Psoas muscle (tissue), 8 donors: ENCODE results near the gene BHLHE41. TPM values are rescaled to one million over a fixed set of nuclear protein-coding genes. Genes with fewer than 3 reads are reported as not detected.

Experiments
- ATAC-seq, 4 donors: fragments of 200-7000 bp; cut with Tn5 transposase; one replicate each; pipeline ENCODE4 v1.9.1; 2020; ENCODE audit warnings: moderate library complexity in 3 of 4, mild to moderate bottlenecking in 2 of 4
- DNase-seq, 2 donors: peaks; one replicate each; pipeline ENCODE4 v3.0.0-alpha.2; 2020
- H3K27ac ChIP-seq: fragments of 200-600 bp; one replicate; pipeline ENCODE4 v1.8.0; 2022
- H3K27me3 ChIP-seq, 3 donors: fragments of 200-600 bp in 1 of 3; one replicate each; pipeline versions ENCODE4 v1.6.1 to v1.8.0; 2013 to 2022; ENCODE audit warnings: low read length in 2 of 3, mild to moderate bottlenecking in 2 of 3, moderate library complexity in 1 of 3; ENCODE audit not compliant: insufficient read depth in 3 of 3
- H3K36me3 ChIP-seq, 2 donors: fragments of 200-600 bp in 1 of 2; one replicate each; pipeline versions ENCODE4 v1.6.1 to v1.8.0; 2013 to 2022; ENCODE audit warnings: low read depth in 1 of 2, mild to moderate bottlenecking in 1 of 2, moderate library complexity in 1 of 2; ENCODE audit not compliant: insufficient read depth in 1 of 2
- H3K4me1 ChIP-seq: fragments of 200-600 bp; one replicate; pipeline ENCODE4 v1.8.0; 2022
- H3K4me3 ChIP-seq: fragments of 200-600 bp; one replicate; pipeline ENCODE4 v1.8.0; 2022; ENCODE audit warnings: mild to moderate bottlenecking
- H3K9me3 ChIP-seq: fragments of 200-600 bp; one replicate; pipeline ENCODE4 v1.8.0; 2022
- WGBS, 3 donors: extraction: QIAGEN DNeasy Blood & Tissue Kit; methylation state at CpG; one replicate each; pipeline versions ENCODE4 v1.1.6 to v1.1.7; 2013; 5-methylcytosine and 5-hydroxymethylcytosine counted together
- intact Hi-C, 2 donors: fragments of 100-400 bp; cut with DNase I; formaldehyde crosslinking; loops; one replicate each; pipeline versions ENCODE4 v1.11.0 to v1.14.2; 2022
- polyA plus RNA-seq, 3 donors: library from polyadenylated mRNA; stranded (reverse); fragments of 200-250 nt; gene quantifications; one replicate each; pipeline ENCODE4 v1.2.3, GENCODE V29; 2013
- total RNA-seq, 4 donors: library from RNA; stranded (reverse); fragmentation: NEBNext Ultra II Directional in 2 of 4; extraction: Animal tissue kit (Norgen Biotek cat#: 25700) in 2 of 4; gene quantifications; one replicate each; pipeline versions ENCODE4 v1.2.1 to v1.2.4, GENCODE V29; 2021 to 2023
- TF ChIP-seq, protein P1 (sequence below): fragments of 200-600 bp; IDR thresholded peaks from one replicate; pipeline ENCODE4 v1.8.0; 2022; ENCODE audit warnings: antibody characterized with exemption
- donor health status: healthy with polysubstance abuse.
- donor health status: DM: no; HTN: no; CAD: no; lungs with moderate emphysema.
- donor health status: Bipolar disorder and iron deficiency.
- donor health status: healthy.
- donor health status: DM: yes; HTN: yes; CAD: no.
- donor health status: DM: no; HTN: no; CAD: no.
- donor health status: DM: no; HTN: no; CAD: no.
- donor health status: DM: yes; HTN: yes; CAD: no.

BHLHE41 gene
- total and polyA plus RNA-seq, 7 donors = 7.4 to 41.5 (median 11.1) TPM

- Histone ChIP-seq H3K4me1 (peaks cover 9% of the 10 kb centered on the region), H3K36me3 (no peaks in the 10 kb centered on the region), H3K4me3 (no peak overlapping the region), H3K27ac (no peak overlapping the region), H3K27me3 (no peaks in the 10 kb centered on the region), H3K9me3 (no peaks in the 10 kb centered on the region)
- intact Hi-C loops = no loop called here
- TF ChIP-seq, protein P1, sequence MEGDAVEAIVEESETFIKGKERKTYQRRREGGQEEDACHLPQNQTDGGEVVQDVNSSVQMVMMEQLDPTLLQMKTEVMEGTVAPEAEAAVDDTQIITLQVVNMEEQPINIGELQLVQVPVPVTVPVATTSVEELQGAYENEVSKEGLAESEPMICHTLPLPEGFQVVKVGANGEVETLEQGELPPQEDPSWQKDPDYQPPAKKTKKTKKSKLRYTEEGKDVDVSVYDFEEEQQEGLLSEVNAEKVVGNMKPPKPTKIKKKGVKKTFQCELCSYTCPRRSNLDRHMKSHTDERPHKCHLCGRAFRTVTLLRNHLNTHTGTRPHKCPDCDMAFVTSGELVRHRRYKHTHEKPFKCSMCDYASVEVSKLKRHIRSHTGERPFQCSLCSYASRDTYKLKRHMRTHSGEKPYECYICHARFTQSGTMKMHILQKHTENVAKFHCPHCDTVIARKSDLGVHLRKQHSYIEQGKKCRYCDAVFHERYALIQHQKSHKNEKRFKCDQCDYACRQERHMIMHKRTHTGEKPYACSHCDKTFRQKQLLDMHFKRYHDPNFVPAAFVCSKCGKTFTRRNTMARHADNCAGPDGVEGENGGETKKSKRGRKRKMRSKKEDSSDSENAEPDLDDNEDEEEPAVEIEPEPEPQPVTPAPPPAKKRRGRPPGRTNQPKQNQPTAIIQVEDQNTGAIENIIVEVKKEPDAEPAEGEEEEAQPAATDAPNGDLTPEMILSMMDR = no peak
- ATAC-seq = no peak
- DNase-seq = no peak
- whole genome bisulfite sequencing, 3 donors = 70 to 78% (median 76%) methylated on average over 17 of the region's 17 CpGs
These were observed 31.5 kb upstream of the BHLHE41 start for GRCh38 chr12:26156201-26156871.

- H3K4me3 ChIP-seq = no peak overlapping the region
- H3K4me1 ChIP-seq = peaks cover 14% of the 10 kb centered on the region
- ATAC-seq (peak; percentile 94 to 96 (median 96)), DNase-seq (no peak)
- TF ChIP-seq, protein P1 = no peak
- 41 to 51% (median 42%) methylated on average over 5 of the region's 5 CpGs for WGBS, 3 donors
- H3K36me3 ChIP-seq = no peaks in the 10 kb centered on the region
- intact Hi-C loops = loop anchor here (2.0 to 5.0 kb wide), 2 partner anchors 27 to 39 kb away; no protein-coding TSS in a partner anchor
- H3K27ac ChIP-seq = peak overlapping the region; percentile 67
- H3K27me3 ChIP-seq = no peaks in the 10 kb centered on the region
- H3K9me3 ChIP-seq = no peaks in the 10 kb centered on the region
These were observed 28.8 kb upstream of the BHLHE41 start for GRCh38 chr12:26153421-26154154.

DNA sequence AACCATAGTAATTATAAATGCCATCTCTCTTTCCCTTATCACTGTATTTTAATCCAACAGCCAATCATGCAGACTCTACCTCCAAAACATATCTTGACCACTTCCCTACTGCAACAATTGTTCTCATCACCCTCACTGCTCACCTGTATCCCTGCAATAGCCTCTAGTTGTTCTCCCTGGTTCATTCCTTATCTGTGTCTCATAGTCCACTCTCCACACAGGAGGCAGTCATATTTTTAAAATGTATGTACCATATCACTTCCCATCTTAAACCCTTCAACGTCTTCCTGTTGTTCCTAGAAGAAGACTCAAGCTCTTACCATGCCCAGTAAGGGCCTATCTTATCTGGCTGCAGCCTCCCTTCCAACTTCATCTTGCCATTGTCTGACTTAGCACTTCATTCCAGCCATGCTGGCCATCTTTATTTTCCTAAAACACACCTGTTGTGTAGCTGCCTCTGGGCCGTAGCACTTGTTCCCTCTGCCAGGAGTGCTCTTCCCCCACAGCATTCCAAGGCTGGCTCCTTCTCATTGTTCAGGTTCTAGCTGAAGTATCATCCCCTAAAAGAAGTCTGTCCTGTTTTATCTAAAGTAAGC lies 27.8 kb upstream of the BHLHE41 start:
- no peaks in the 10 kb centered on the region for H3K9me3 ChIP-seq
- 39 to 60% (median 42%) methylated on average over 2 of the region's 2 CpGs for WGBS, 3 donors
- H3K27me3 ChIP-seq = no peaks in the 10 kb centered on the region
- H3K4me1 ChIP-seq = peaks cover 14% of the 10 kb centered on the region
- peak overlapping the region; percentile 48 for H3K27ac ChIP-seq
- H3K36me3 ChIP-seq = no peaks in the 10 kb centered on the region
- intact Hi-C loops = loop anchor here (2.0 to 5.0 kb wide), 2 partner anchors 26 to 40 kb away; no protein-coding TSS in a partner anchor
- TF ChIP-seq, protein P1 = no peak
- H3K4me3 ChIP-seq = no peak overlapping the region
- ATAC-seq = peak in 3 of 4 donors; percentile 7 to 22 (median 12)
- DNase-seq = no peak

DNA sequence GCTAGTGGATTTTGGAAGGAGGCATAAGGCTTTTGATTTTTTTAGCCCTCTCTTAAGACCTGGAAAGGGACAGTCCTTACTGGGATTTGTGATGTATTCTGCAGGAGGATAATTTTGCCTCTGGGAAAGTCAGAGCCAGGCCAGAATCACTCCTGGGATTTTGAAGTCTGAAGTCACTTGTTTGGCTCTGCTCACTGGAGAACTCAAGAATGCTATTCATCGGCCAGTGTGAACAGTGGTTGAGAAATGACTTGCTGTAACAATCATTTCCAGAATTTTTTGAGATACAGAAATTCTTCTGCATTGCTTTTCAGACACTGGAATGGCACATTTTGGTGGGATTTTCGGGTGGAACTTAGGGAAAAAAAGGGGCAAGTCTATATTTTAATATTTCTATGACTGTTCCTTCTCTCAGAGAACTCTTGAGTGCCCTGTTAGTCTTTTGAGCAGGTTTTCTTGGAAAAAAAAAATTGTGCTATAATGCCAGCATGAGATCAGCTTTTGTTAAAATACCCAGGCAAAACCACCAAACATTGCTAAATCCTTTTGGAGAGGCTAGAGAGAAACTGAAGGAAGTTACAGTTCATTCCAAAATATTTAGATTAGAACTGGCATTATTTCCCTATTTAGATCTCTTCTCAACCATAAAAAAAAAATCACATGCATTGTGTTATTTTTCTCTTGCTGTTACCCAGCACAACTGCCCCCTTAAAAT lies 26.1 kb upstream of the BHLHE41 start:
- intact Hi-C loops = loop anchor here in 1 of 2 donors (5.0 kb wide), 1 partner anchor 41 kb away; no protein-coding TSS in a partner anchor
- H3K4me1 ChIP-seq = peaks cover 14% of the 10 kb centered on the region

More for the DNA sequence above, 26.1 kb upstream of the BHLHE41 start:
- ATAC-seq = no peak
- Histone ChIP-seq H3K4me3 (no peak overlapping the region), H3K27ac (no peak overlapping the region), H3K9me3 (no peaks in the 10 kb centered on the region), H3K27me3 (no peaks in the 10 kb centered on the region), H3K36me3 (no peaks in the 10 kb centered on the region)
- TF ChIP-seq, protein P1 = no peak
- no peak for DNase-seq
- WGBS, 3 donors = 32 to 46% (median 39%) methylated on average over 2 of the region's 2 CpGs
